T-cell (primary cell): ENCODE measurements around the gene PLXND1. TPM values are rescaled to one million over a fixed set of nuclear protein-coding genes. Genes with fewer than 3 reads are reported as not detected.
A peak's percentile ranks its signal among the peaks of the same experiment; 100 is the strongest.

Source experiments
- ATAC-seq, 4 experiments: fragments of 200-7000 bp in 3 of 4; fragments of 150-1000 bp in 1 of 4; cut with Tn5 transposase; replicated peaks in 1 of 4; 1 replicate in 3 of 4; 2 replicates in 1 of 4; pipeline ENCODE4 v1.10.0; 2021; ENCODE audit warnings: moderate library complexity in 3 of 4, mild to moderate bottlenecking in 2 of 4, moderate number of reproducible peaks in 1 of 4
- CTCF ChIA-PET, 2 donors: fragments of 300-600 bp; sonication (Branson Sonifier 250); formaldehyde crosslinking; loops; one replicate each; lab custom pipeline; 2022; ENCODE audit warnings: antibody characterized with exemption in 2 of 2; lab: Charles Lee
- POLR2A ChIA-PET, 2 donors: fragments of 300-600 bp; sonication (Branson Sonifier 250); formaldehyde crosslinking; loops; one replicate each; lab custom pipeline; 2022; ENCODE audit warnings: antibody characterized with exemption in 2 of 2; lab: Charles Lee
- DNase-seq, 35 experiments: peaks; one replicate each; pipeline versions ENCODE4 v3.0.0 to v3.0.0-alpha.2; 2013 to 2023
- H3K27ac ChIP-seq: one replicate; pipeline ENCODE4 v1.5.1; 2013; ENCODE audit warnings: low read length
- H3K27me3 ChIP-seq, 2 experiments: replicated peaks in 1 of 2; 1 replicate in 1 of 2; 2 replicates in 1 of 2; pipeline versions ENCODE4 v1.6.1 to v1.7.0; 2013; ENCODE audit warnings: low read length in 1 of 2, mixed read lengths in 1 of 2; ENCODE audit not compliant: control insufficient read depth in 2 of 2, insufficient read depth in 2 of 2; ENCODE audit errors: extremely low read depth in 1 of 2
- H3K36me3 ChIP-seq, 2 donors: 1 replicate in 1 of 2; 2 replicates in 1 of 2; pipeline versions ENCODE4 v1.6.1 to v1.7.0; 2013; ENCODE audit warnings: low read length in 1 of 2; ENCODE audit not compliant: control insufficient read depth in 2 of 2, insufficient read depth in 1 of 2; ENCODE audit errors: extremely low read depth in 1 of 2
- H3K4me1 ChIP-seq, 2 experiments: 1 replicate in 1 of 2; 2 replicates in 1 of 2; pipeline versions ENCODE4 v1.6.1 to v1.7.0; 2013; ENCODE audit warnings: low read length in 2 of 2, mixed read lengths in 1 of 2; ENCODE audit not compliant: insufficient read depth in 2 of 2, control insufficient read depth in 1 of 2; ENCODE audit errors: extremely low read depth in 1 of 2
- H3K4me3 ChIP-seq, 2 donors: 1 replicate in 1 of 2; 2 replicates in 1 of 2; pipeline versions ENCODE4 v1.5.1 to v1.7.0; 2013; ENCODE audit warnings: mild to moderate bottlenecking in 2 of 2, low read length in 1 of 2, moderate library complexity in 1 of 2; ENCODE audit not compliant: control insufficient read depth in 1 of 2; ENCODE audit errors: extremely low read depth in 1 of 2
- H3K9me3 ChIP-seq: 2 replicates; pipeline ENCODE4 v1.7.0; 2013
- H3K27ac Mint-ChIP-seq, 2 donors: one replicate each; pipeline ENCODE4 v1.8.0; 2020 to 2021; ENCODE audit warnings: mild to moderate bottlenecking in 2 of 2, mixed read lengths in 2 of 2
- H3K27me3 Mint-ChIP-seq, 2 donors: one replicate each; pipeline ENCODE4 v1.8.0; 2021 to 2022; ENCODE audit warnings: mixed read lengths in 2 of 2
- H3K36me3 Mint-ChIP-seq: one replicate; pipeline ENCODE4 v1.8.0; 2021; ENCODE audit warnings: mixed read lengths
- H3K4me1 Mint-ChIP-seq, 3 donors: one replicate each; pipeline ENCODE4 v1.8.0; 2020 to 2022; ENCODE audit warnings: mixed read lengths in 3 of 3, mild to moderate bottlenecking in 1 of 3
- H3K4me3 Mint-ChIP-seq, 3 donors: one replicate each; pipeline ENCODE4 v1.8.0; 2020 to 2022; ENCODE audit warnings: mild to moderate bottlenecking in 3 of 3, mixed read lengths in 3 of 3, moderate library complexity in 3 of 3
- H3K9me3 Mint-ChIP-seq, 3 donors: one replicate each; pipeline ENCODE4 v1.8.0; 2020 to 2022; ENCODE audit warnings: mixed read lengths in 3 of 3
- WGBS: methylation state at CpG from one replicate; pipeline ENCODE4 v1.1.5; 2013; ENCODE audit warnings: missing lambda C conversion rate; ENCODE audit not compliant: insufficient coverage; 5-methylcytosine and 5-hydroxymethylcytosine counted together
- total RNA-seq, 35 experiments: library from RNA in 6 of 35; stranded (reverse) in 6 of 35; fragments of 120-200 nt in 1 of 35; gene quantifications; one replicate each; pipeline versions ENCODE4 v1.2.1 to v1.2.4 and lab custom pipeline; 2013 to 2026

The PLXND1 gene
- total RNA-seq, 5 donors from 2014 or later (not counting 1 experiment from before 2014, with no cell fraction given): 13.6 to 53.3 (median 44.9) TPM

- 1% methylated on average over 98 of the region's 98 CpGs for WGBS
- DNase-seq (peak in 34 of 35 experiments; percentile 17 to 68 (median 46)), ATAC-seq (peak; percentile 53 to 68 (median 59))
- H3K9me3 Mint-ChIP-seq: no peaks in the 10 kb centered on the region
- H3K36me3 Mint-ChIP-seq: no peaks in the 10 kb centered on the region
- H3K27ac Mint-ChIP-seq: peak overlapping the region; percentile 82
- POLR2A ChIA-PET: interaction anchor here in 1 of 2 donors (0.7 to 1.6 kb wide), 2 partner anchors 11 to 163 kb away, joined by 7 to 11 read pairs; no protein-coding TSS in a partner anchor
- Histone ChIP-seq H3K27me3 (peaks cover 0 to 42% of the 10 kb centered on the region in 2 experiments), H3K9me3 (no peaks in the 10 kb centered on the region), H3K4me1 (peaks cover 7 to 37% of the 10 kb centered on the region in 2 experiments), H3K27ac (no peak overlapping the region), H3K36me3 (no peaks in the 10 kb centered on the region), H3K4me3 (peak overlapping the region; percentile 48 to 64)
- H3K27me3 Mint-ChIP-seq: peaks cover 6 to 9% of the 10 kb centered on the region in 2 donors
- peak overlapping the region; percentile 89 to 98 (median 92) for H3K4me3 Mint-ChIP-seq
- peaks cover 28 to 44% (median 39%) of the 10 kb centered on the region in 3 donors for H3K4me1 Mint-ChIP-seq
- CTCF ChIA-PET: interaction anchor here (0.6 to 1.6 kb wide), 4 partner anchors 29 to 160 kb away, joined by 3 to 10 read pairs (median 6); no protein-coding TSS in a partner anchor
Measured at GRCh38 chr3:129605203-129605921, 1.1 kb downstream of the PLXND1 start.

GRCh38 chr3:129604767-129605166 is 1.7 kb downstream of the PLXND1 start:
- Mint-ChIP-seq H3K9me3 (no peaks in the 10 kb centered on the region), H3K27me3 (peaks cover 6 to 9% of the 10 kb centered on the region in 2 donors), H3K27ac (peak overlapping the region in 1 of 2 donors; percentile 60), H3K4me1 (peaks cover 28 to 48% (median 41%) of the 10 kb centered on the region in 3 donors), H3K36me3 (no peaks in the 10 kb centered on the region), H3K4me3 (peak overlapping the region; percentile 61 to 98 (median 89))
- Histone ChIP-seq H3K4me3 (peak overlapping the region; percentile 38 to 44), H3K4me1 (peaks cover 7 to 42% of the 10 kb centered on the region in 2 experiments), H3K9me3 (no peaks in the 10 kb centered on the region), H3K36me3 (no peaks in the 10 kb centered on the region), H3K27ac (no peak overlapping the region), H3K27me3 (peaks cover 0 to 44% of the 10 kb centered on the region in 2 experiments)
- no peak for ATAC-seq
- WGBS: 53% methylated on average over 12 of the region's 12 CpGs
- ChIA-PET CTCF (interaction anchor here (0.6 to 1.6 kb wide), 4 partner anchors 28 to 159 kb away, joined by 3 to 10 read pairs (median 6); no protein-coding TSS in a partner anchor), POLR2A (interaction anchor here in 1 of 2 donors (0.7 to 1.6 kb wide), 2 partner anchors 11 to 162 kb away, joined by 7 to 11 read pairs; no protein-coding TSS in a partner anchor)
- DNase-seq: peak in 1 of 35 experiments; percentile 13

- POLR2A ChIA-PET: no interaction called here
- CTCF ChIA-PET: no interaction called here
- ATAC-seq (no peak), DNase-seq (no peak)
- no peak overlapping the region for H3K27ac Mint-ChIP-seq
- H3K9me3 ChIP-seq: no peaks in the 10 kb centered on the region
- H3K9me3 Mint-ChIP-seq: no peaks in the 10 kb centered on the region
- peaks cover 0 to 44% of the 10 kb centered on the region in 2 experiments for H3K27me3 ChIP-seq
- H3K27ac ChIP-seq: no peak overlapping the region
- peaks cover 6 to 9% of the 10 kb centered on the region in 2 donors for H3K27me3 Mint-ChIP-seq
- H3K4me1 ChIP-seq: peaks cover 7 to 47% of the 10 kb centered on the region in 2 experiments
- peak overlapping the region; percentile 45 to 89 (median 61) for H3K4me3 Mint-ChIP-seq
- no peaks in the 10 kb centered on the region for H3K36me3 Mint-ChIP-seq
- no peaks in the 10 kb centered on the region for H3K36me3 ChIP-seq
- 88% methylated on average over 7 of the region's 8 CpGs for WGBS
- H3K4me1 Mint-ChIP-seq: peaks cover 28 to 52% (median 44%) of the 10 kb centered on the region in 3 donors
- peak overlapping the region in 1 of 2 donors; percentile 38 for H3K4me3 ChIP-seq
Measured at GRCh38 chr3:129603991-129604749, 2.3 kb downstream of the PLXND1 start.

- Mint-ChIP-seq H3K4me1 (peaks cover 24 to 51% (median 42%) of the 10 kb centered on the region in 3 donors), H3K4me3 (peak overlapping the region; percentile 45 to 89 (median 61)), H3K27ac (no peak overlapping the region), H3K9me3 (no peaks in the 10 kb centered on the region), H3K36me3 (no peaks in the 10 kb centered on the region), H3K27me3 (peaks cover 6 to 9% of the 10 kb centered on the region in 2 donors)
- Histone ChIP-seq H3K27ac (no peak overlapping the region), H3K4me1 (peaks cover 7 to 45% of the 10 kb centered on the region in 2 experiments), H3K9me3 (no peaks in the 10 kb centered on the region), H3K27me3 (peaks cover 0 to 42% of the 10 kb centered on the region in 2 experiments), H3K36me3 (no peaks in the 10 kb centered on the region), H3K4me3 (no peak overlapping the region)
- ChIA-PET CTCF (interaction anchor here in 1 of 2 donors (0.6 kb wide), 1 partner anchor 112 kb away, joined by 7 read pairs; no protein-coding TSS in a partner anchor), POLR2A (no interaction called here)
- 85% methylated on average over 4 of the region's 7 CpGs for WGBS
- ATAC-seq (no peak), DNase-seq (no peak)
Measured at GRCh38 chr3:129603561-129603942, 2.9 kb downstream of the PLXND1 start.

GRCh38 chr3:129602730-129603560 is 3.5 kb downstream of the PLXND1 start:
- Mint-ChIP-seq H3K4me1 (peaks cover 20 to 51% (median 40%) of the 10 kb centered on the region in 3 donors), H3K9me3 (no peaks in the 10 kb centered on the region), H3K36me3 (no peaks in the 10 kb centered on the region), H3K27me3 (peaks cover 6 to 9% of the 10 kb centered on the region in 2 donors), H3K4me3 (peak overlapping the region in 1 of 3 donors; percentile 17), H3K27ac (no peak overlapping the region)
- Histone ChIP-seq H3K27me3 (peaks cover 0 to 36% of the 10 kb centered on the region in 2 experiments), H3K9me3 (no peaks in the 10 kb centered on the region), H3K27ac (no peak overlapping the region), H3K36me3 (no peaks in the 10 kb centered on the region), H3K4me3 (no peak overlapping the region), H3K4me1 (peaks cover 2 to 42% of the 10 kb centered on the region in 2 experiments)
- WGBS: 100% methylated on average over 8 of the region's 15 CpGs
- ATAC-seq (no peak), DNase-seq (no peak)
- ChIA-PET CTCF (interaction anchor here in 1 of 2 donors (0.6 kb wide), 1 partner anchor 113 kb away, joined by 7 read pairs; no protein-coding TSS in a partner anchor), POLR2A (no interaction called here)
